Testis (tissue), 3 donors: ENCODE data around the gene TXNRD2. TPM values are rescaled to one million over a fixed set of nuclear protein-coding genes. Genes with fewer than 3 reads are reported as not detected.

ENCODE experiments used
- DNase-seq: peaks from one replicate; pipeline ENCODE4 v3.0.0-alpha.2; 2019
- H3K27ac ChIP-seq, 2 donors: fragments of 200-600 bp; sonication (generic); one replicate each; pipeline ENCODE4 v1.5.1; 2019
- H3K27me3 ChIP-seq: fragments of 200-600 bp; sonication (generic); one replicate; pipeline ENCODE4 v1.5.1; 2019
- H3K36me3 ChIP-seq: fragments of 200-600 bp; sonication (generic); one replicate; pipeline ENCODE4 v1.5.1; 2017; ENCODE audit warnings: low read depth; ENCODE audit errors: missing control alignments
- H3K4me1 ChIP-seq: fragments of 200-600 bp; sonication (generic); one replicate; pipeline ENCODE4 v1.5.1; 2019
- H3K4me3 ChIP-seq, 2 donors: fragments of 200-600 bp; sonication (generic); one replicate each; pipeline ENCODE4 v1.5.1; 2017 to 2019
- H3K9me3 ChIP-seq: fragments of 200-600 bp; sonication (generic); one replicate; pipeline ENCODE4 v1.5.1; 2017
- POLR2A ChIP-seq: fragments of 450-650 bp; IDR thresholded peaks from one replicate; pipeline ENCODE4 v1.6.1; 2017; ENCODE audit warnings: antibody characterized with exemption, mild to moderate bottlenecking, moderate library complexity
- WGBS, 2 donors: methylation state at CpG; one replicate each; pipeline ENCODE4 v1.1.5; 2018; 5-methylcytosine and 5-hydroxymethylcytosine counted together
- intact Hi-C: fragments of 100-400 bp; cut with DNase I; formaldehyde crosslinking; loops from one replicate; pipeline ENCODE4 v1.15.1; 2023; ENCODE audit warnings: low total_unique reads
- polyA plus RNA-seq: library from polyadenylated mRNA; stranded (reverse); fragments of 350-450 nt; fragmentation: Illumina TruSeq; extraction: RNeasy Lipid Tissue Mini Kit (QIAGEN cat#74804); gene quantifications from one replicate; pipeline ENCODE4 v1.2.3, GENCODE V29; 2014; ENCODE audit warnings: low read depth, low replicate concordance; ENCODE audit not compliant: insufficient read depth
- total RNA-seq, 2 donors: library from RNA; depleted of rRNA; stranded (reverse); fragments of >200 nt; gene quantifications; one replicate each; pipeline ENCODE4 v1.2.3, GENCODE V29; 2016
- TF ChIP-seq, protein P1 (sequence below), 3 experiments: fragments of 450-650 bp in 2 of 3; fragments of 200-600 bp in 1 of 3; sonication (generic) in 1 of 3; IDR thresholded peaks; one replicate each; pipeline ENCODE4 v1.5.1; 2016 to 2019; ENCODE audit warnings: antibody characterized with exemption in 3 of 3, mild to moderate bottlenecking in 2 of 3, moderate library complexity in 1 of 3

The TXNRD2 gene
- total and polyA plus RNA-seq, 3 donors from 2014 or later: 28.7 to 49.9 (median 36.6) TPM

DNA sequence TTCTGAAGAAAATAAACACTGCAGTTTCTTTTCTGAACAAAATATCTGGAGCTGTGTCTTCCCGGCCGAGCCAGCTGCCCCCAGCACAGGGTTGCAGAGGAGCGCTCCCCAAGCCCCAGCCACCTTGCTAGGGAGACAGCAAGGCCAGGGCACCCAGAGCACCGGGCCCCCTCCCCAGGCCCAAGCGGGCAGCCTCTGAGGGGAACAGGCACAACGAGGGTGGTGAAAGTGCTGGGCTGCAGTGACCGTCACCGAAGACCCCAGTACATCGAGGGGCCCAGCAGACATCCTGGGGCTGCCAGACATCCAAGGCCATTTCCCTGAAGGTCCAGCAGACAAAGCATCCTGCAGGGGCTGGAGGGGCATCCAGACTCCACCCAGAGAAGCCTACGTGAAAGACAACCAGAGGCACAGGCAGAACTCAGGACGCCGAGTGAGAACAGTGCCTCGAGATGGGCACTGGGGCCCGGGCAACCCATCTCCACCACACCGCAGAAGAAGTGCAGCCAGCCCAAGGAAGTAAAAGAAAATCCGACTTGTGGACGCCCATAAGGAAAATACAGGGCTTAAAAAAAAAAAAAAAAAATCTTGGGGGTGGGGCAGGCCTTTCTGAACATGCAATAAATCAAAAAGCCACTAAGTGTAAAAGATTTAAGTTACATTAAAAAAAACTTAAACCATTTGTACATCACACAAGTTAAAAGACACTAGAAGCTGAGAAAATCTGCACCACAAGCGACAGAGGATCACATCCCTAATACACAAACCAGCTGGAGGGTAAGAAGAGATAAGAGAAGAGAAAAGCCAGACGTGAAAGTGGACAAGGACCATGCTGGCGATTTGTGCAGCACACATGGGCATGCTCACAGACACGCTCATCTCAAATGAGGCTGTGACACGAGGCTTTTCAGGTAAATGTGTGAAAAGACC lies 36.0 kb downstream of the TXNRD2 start:
- WGBS, 2 donors: 67 to 69% methylated on average over 18 to 22 of the region's 22 CpGs
- Histone ChIP-seq H3K36me3 (no peaks in the 10 kb centered on the region), H3K9me3 (no peaks in the 10 kb centered on the region), H3K27me3 (no peaks in the 10 kb centered on the region), H3K4me1 (peaks cover 7% of the 10 kb centered on the region), H3K27ac (no peak overlapping the region), H3K4me3 (no peak overlapping the region)
- TF ChIP-seq, protein P1, sequence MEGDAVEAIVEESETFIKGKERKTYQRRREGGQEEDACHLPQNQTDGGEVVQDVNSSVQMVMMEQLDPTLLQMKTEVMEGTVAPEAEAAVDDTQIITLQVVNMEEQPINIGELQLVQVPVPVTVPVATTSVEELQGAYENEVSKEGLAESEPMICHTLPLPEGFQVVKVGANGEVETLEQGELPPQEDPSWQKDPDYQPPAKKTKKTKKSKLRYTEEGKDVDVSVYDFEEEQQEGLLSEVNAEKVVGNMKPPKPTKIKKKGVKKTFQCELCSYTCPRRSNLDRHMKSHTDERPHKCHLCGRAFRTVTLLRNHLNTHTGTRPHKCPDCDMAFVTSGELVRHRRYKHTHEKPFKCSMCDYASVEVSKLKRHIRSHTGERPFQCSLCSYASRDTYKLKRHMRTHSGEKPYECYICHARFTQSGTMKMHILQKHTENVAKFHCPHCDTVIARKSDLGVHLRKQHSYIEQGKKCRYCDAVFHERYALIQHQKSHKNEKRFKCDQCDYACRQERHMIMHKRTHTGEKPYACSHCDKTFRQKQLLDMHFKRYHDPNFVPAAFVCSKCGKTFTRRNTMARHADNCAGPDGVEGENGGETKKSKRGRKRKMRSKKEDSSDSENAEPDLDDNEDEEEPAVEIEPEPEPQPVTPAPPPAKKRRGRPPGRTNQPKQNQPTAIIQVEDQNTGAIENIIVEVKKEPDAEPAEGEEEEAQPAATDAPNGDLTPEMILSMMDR (IDR thresholded peaks at IDR 0.05): no peak
- intact Hi-C loops: no loop called here
- no peak for DNase-seq

DNA sequence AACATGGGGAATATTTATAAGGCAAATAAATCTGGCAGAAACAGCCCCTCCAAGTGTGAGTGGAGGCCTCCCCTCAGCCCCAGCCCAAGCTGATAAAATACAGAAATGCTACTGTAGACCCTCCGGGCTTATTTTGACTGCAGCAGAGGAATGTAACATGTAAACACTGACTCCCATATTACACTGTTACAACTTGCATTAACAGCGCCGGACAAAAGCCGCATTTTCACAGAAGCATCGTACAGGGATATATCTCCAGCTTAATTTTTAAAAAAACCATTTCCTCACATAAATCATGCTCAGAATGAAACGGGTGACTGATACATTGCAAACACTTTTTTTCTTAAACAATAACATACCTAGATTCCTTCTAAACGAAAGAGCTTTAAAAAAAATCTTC lies 36.7 kb downstream of the TXNRD2 start:
- 59 to 73% methylated on average over 7 of the region's 7 CpGs for WGBS, 2 donors
- TF ChIP-seq, protein P1 (IDR thresholded peaks at IDR 0.05): no peak
- no peak for TF ChIP-seq POLR2A

DNA sequence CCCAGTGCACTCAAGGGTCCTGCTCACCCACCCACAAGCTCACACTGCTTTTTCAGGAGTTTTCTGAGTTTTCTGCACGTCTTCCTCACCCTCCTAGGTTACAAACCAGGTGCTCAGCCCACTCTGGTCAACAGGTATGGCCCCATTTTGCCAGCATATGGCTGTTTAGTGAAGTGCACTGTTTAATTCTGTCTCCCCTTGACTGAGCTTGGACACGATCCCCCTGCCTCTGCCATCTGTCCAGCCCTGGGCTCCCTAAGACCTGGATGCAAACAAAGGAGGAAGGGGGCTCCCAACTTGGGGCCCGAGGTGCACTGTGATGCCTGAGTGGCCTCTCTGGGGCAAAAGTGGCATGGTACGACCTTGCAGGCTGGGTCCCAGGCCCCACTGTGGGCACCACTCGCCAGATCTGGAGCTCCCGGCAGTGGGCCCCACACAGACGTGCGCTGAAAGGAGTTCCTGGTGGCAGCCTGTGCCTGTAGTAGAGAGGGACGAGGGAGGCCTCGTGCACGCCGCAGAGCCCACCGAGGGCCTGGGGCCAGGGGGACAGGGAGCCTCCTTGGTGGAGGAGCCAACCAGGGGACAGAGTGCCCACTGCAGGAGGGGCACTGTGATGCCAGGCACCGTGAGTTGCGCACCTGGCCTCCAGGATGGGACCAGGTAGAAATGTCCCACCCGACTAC lies 37.3 kb downstream of the TXNRD2 start:
- Histone ChIP-seq H3K27me3 (no peaks in the 10 kb centered on the region), H3K4me1 (peaks cover 7% of the 10 kb centered on the region), H3K36me3 (no peaks in the 10 kb centered on the region), H3K4me3 (no peak overlapping the region), H3K9me3 (no peaks in the 10 kb centered on the region), H3K27ac (no peak overlapping the region)
- TF ChIP-seq POLR2A: no peak
- intact Hi-C loops: no loop called here
- 84 to 92% methylated on average over 3 to 16 of the region's 16 CpGs for WGBS, 2 donors
- no peak for DNase-seq

More for the DNA sequence above, 36.7 kb downstream of the TXNRD2 start:
- H3K9me3 ChIP-seq: no peaks in the 10 kb centered on the region
- intact Hi-C loops: no loop called here
- no peak overlapping the region for H3K4me3 ChIP-seq
- no peak overlapping the region for H3K27ac ChIP-seq
- H3K4me1 ChIP-seq: peaks cover 7% of the 10 kb centered on the region
- DNase-seq: no peak
- no peaks in the 10 kb centered on the region for H3K36me3 ChIP-seq
- H3K27me3 ChIP-seq: no peaks in the 10 kb centered on the region

DNA sequence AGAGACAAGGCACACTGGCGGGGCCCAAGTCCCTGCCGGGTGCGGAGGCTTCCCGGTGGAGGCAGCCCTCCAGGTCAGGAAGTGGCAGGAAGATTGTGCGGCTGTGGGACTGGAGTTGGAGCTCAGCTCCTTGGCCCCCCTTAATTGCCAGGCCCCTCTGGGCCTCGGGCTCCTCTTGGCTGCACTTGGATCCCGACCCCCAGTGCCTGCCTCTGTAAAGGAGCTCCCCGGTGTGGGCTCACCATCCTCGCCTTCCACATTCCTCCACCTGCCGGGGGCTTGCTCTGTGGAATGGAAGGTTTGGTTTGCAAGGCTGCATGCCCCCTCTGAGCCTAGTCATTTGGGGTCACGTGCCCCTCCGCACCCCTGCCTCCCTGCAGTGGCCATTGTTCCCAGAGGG lies 38.1 kb downstream of the TXNRD2 start:
- TF ChIP-seq POLR2A: no peak
- TF ChIP-seq, protein P1 (IDR thresholded peaks at IDR 0.05): no peak
- 79 to 86% methylated on average over 12 of the region's 12 CpGs for WGBS, 2 donors
- Histone ChIP-seq H3K27me3 (no peaks in the 10 kb centered on the region), H3K4me1 (peaks cover 7% of the 10 kb centered on the region), H3K4me3 (no peak overlapping the region), H3K27ac (no peak overlapping the region), H3K9me3 (no peaks in the 10 kb centered on the region), H3K36me3 (no peaks in the 10 kb centered on the region)
- no peak for DNase-seq
- intact Hi-C loops: no loop called here

DNA sequence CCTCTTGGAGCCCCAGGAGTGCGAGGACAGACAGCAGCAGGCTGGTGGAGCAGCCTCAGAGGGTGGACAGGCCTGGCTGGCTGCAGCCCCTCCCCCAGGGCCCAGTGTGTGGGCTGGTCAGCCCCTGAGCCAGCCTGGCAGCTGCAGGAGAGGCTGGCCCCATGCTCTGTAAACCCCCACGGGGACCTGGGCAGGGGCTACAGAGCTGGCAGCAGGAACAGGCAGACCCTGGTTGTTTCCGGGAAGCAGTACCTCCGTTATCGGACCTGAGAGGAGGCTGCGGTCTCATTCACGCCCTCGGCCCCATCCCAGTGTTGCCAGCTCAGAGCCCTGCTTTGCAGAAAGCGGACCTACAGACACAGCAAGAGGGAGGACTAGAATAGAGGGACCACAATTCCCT lies 38.6 kb downstream of the TXNRD2 start:
- no peak overlapping the region for H3K27ac ChIP-seq
- H3K27me3 ChIP-seq: no peaks in the 10 kb centered on the region
- DNase-seq: no peak
- WGBS, 2 donors: 69 to 81% methylated on average over 8 to 9 of the region's 9 CpGs
- H3K4me1 ChIP-seq: peaks cover 7% of the 10 kb centered on the region
- TF ChIP-seq, protein P1 (IDR thresholded peaks at IDR 0.05): no peak
- no peak for TF ChIP-seq POLR2A
- no peaks in the 10 kb centered on the region for H3K9me3 ChIP-seq
- no peak overlapping the region for H3K4me3 ChIP-seq
- intact Hi-C loops: no loop called here
- H3K36me3 ChIP-seq: no peaks in the 10 kb centered on the region
